ENCODE data around the gene WIPF3.

- no peak for TF ChIP-seq GATA2 (IDR thresholded peaks at IDR 0.05; ENCODE audit: low read depth, low read length)
- TF ChIP-seq GATA3 (IDR thresholded peaks at IDR 0.05; ENCODE audit: low read depth, low read length): no peak
Observed at GRCh38 chr7:29861884-29862283, 55.6 kb downstream of the WIPF3 start.
